A673 (cell line): ENCODE data around the gene SSBP2. TPM values are rescaled to one million over a fixed set of nuclear protein-coding genes. Genes with fewer than 3 reads are reported as not detected.

Experiments used
- BruUV-seq: library from RNA; stranded (reverse); fragments of 400-500 nt; replicated peaks from 2 replicates; lab custom pipeline; 2021; lab: Mats Ljungman, UMichigan
- CTCF ChIA-PET: fragments of 300-600 bp; sonication (Branson Sonifier 250); formaldehyde crosslinking; loops from one replicate; lab custom pipeline; 2022; ENCODE audit warnings: antibody characterized with exemption; lab: Charles Lee
- POLR2A ChIA-PET: fragments of 300-600 bp; sonication (Branson Sonifier 250); formaldehyde crosslinking; loops from one replicate; lab custom pipeline; 2022; ENCODE audit warnings: antibody characterized with exemption; ENCODE audit not compliant: low non-redundant PET; lab: Charles Lee
- DNase-seq: peaks from one replicate; pipeline ENCODE4 v3.0.0-alpha.2; 2015; ENCODE audit warnings: low spot score
- H3K27ac ChIP-seq: fragments of 200-600 bp; sonication (generic); 2 replicates; pipeline ENCODE4 v1.5.1; 2016; ENCODE audit warnings: mixed run types, low read depth, mild to moderate bottlenecking, mixed read lengths, antibody characterized with exemption, low read length; ENCODE audit not compliant: poor library complexity, severe bottlenecking
- H3K27me3 ChIP-seq: fragments of 200-600 bp; sonication (generic); replicated peaks from 2 replicates; pipeline ENCODE4 v1.6.1; 2017; ENCODE audit warnings: mixed run types, low read depth, mild to moderate bottlenecking, mixed read lengths, antibody characterized with exemption, low read length; ENCODE audit not compliant: insufficient read depth, poor library complexity
- H3K36me3 ChIP-seq: fragments of 200-600 bp; sonication (generic); 2 replicates; pipeline ENCODE4 v1.6.1; 2016; ENCODE audit warnings: mixed run types, mild to moderate bottlenecking, mixed read lengths, antibody characterized with exemption, low read length; ENCODE audit not compliant: insufficient read depth, poor library complexity, severe bottlenecking
- H3K4me1 ChIP-seq: fragments of 200-600 bp; sonication (generic); 2 replicates; pipeline ENCODE4 v1.6.1; 2017; ENCODE audit warnings: mixed run types, mild to moderate bottlenecking, mixed read lengths, antibody characterized with exemption, low read length; ENCODE audit not compliant: insufficient read depth, poor library complexity, severe bottlenecking
- H3K4me3 ChIP-seq: fragments of 200-600 bp; sonication (generic); 2 replicates; pipeline ENCODE4 v1.5.1; 2016; ENCODE audit warnings: low read depth, mixed run types, mild to moderate bottlenecking, mixed read lengths, low read length; ENCODE audit not compliant: poor library complexity, severe bottlenecking
- H3K9me3 ChIP-seq: fragments of 200-600 bp; sonication (generic); 2 replicates; pipeline ENCODE4 v1.6.1; 2016; ENCODE audit warnings: mixed run types, low read depth, mild to moderate bottlenecking, mixed read lengths, antibody characterized with exemption, low read length; ENCODE audit not compliant: poor library complexity, severe bottlenecking
- CTCF ChIP-seq: fragments of 300-800, 200-600 bp; sonication (generic); conservative IDR thresholded peaks from 2 replicates; pipeline ENCODE4 v1.5.1; 2017; ENCODE audit warnings: low read depth, mild to moderate bottlenecking, antibody characterized with exemption, low read length, moderate library complexity, mixed read lengths
- EZH2 ChIP-seq: fragments of 200-600 bp; sonication (generic); IDR thresholded peaks from 2 replicates; pipeline ENCODE4 v1.6.1; 2017; ENCODE audit warnings: borderline replicate concordance, low read depth, mild to moderate bottlenecking, mixed read lengths, antibody characterized with exemption, low read length; ENCODE audit not compliant: poor library complexity, severe bottlenecking
- intact Hi-C: fragments of 100-400 bp; cut with micrococcal nuclease; formaldehyde crosslinking; loops from one replicate; pipeline ENCODE4 v1.10.0; 2022; ENCODE audit not compliant: unreplicated experiment
- total RNA-seq: library from RNA; stranded (reverse); gene quantifications from 2 replicates; pipeline ENCODE4 v1.2.3, GENCODE V29; 2021

Gene SSBP2
- total RNA-seq, 1 experiment from 2014 or later = 42.8 TPM

GRCh38 chr5:81435023-81435422 lies 315.9 kb downstream of the SSBP2 start:
- Histone ChIP-seq H3K9me3 (no peaks in the 10 kb centered on the region), H3K4me3 (no peak overlapping the region), H3K4me1 (no peaks in the 10 kb centered on the region), H3K36me3 (no peaks in the 10 kb centered on the region), H3K27ac (no peak overlapping the region), H3K27me3 (no peaks in the 10 kb centered on the region)
- intact Hi-C loops = no loop called here
- no peak for TF ChIP-seq EZH2
- TF ChIP-seq CTCF = no peak
- CTCF ChIA-PET = no interaction called here
- POLR2A ChIA-PET = no interaction called here
- BruUV-seq = no TSS peak
- DNase-seq = no peak

DNA sequence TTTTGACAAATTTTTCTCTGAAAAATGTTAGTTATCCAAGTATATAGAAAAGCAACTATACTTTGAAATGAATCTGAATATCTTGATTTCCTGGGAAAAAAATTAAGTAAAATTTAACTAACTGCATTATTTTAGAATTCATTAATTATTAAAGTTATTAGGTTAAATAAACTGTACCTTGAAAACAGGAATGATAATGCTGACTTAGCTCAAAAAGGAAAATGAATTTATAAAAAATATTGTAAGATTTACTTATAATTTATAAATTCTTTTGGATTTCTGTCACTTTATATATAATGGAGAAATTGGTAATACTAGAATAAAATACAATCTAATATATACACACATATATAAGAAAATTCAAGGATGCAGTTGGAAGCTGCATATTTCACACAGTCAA lies 320.9 kb downstream of the SSBP2 start:
- CTCF ChIA-PET = no interaction called here

GRCh38 chr5:81429363-81429762 lies 321.5 kb downstream of the SSBP2 start:
- Histone ChIP-seq H3K27ac (no peak overlapping the region), H3K4me3 (no peak overlapping the region), H3K9me3 (no peaks in the 10 kb centered on the region), H3K4me1 (peaks cover 14% of the 10 kb centered on the region), H3K27me3 (no peaks in the 10 kb centered on the region), H3K36me3 (no peaks in the 10 kb centered on the region)
- ChIA-PET POLR2A (no interaction called here), CTCF (no interaction called here)
- DNase-seq = no peak
- no peak for TF ChIP-seq CTCF
- no peak for TF ChIP-seq EZH2
- no TSS peak for BruUV-seq
- intact Hi-C loops = loop anchor here (5.0 kb wide), 1 partner anchor 738 kb away; no protein-coding TSS in a partner anchor

More for the DNA sequence above, 320.9 kb downstream of the SSBP2 start:
- BruUV-seq = no TSS peak
- Histone ChIP-seq H3K27me3 (no peaks in the 10 kb centered on the region), H3K9me3 (no peaks in the 10 kb centered on the region), H3K4me1 (peaks cover 14% of the 10 kb centered on the region), H3K36me3 (no peaks in the 10 kb centered on the region), H3K4me3 (no peak overlapping the region), H3K27ac (no peak overlapping the region)
- intact Hi-C loops = loop anchor here (5.0 kb wide), 1 partner anchor 737 kb away; no protein-coding TSS in a partner anchor
- TF ChIP-seq CTCF (no peak), EZH2 (no peak)
- DNase-seq = no peak
- POLR2A ChIA-PET = no interaction called here
